HepG2 (cell line): ENCODE data around the gene FILIP1. TPM values are rescaled to one million over a fixed set of nuclear protein-coding genes. Genes with fewer than 3 reads are reported as not detected.

Experiments
- ATAC-seq: fragments of 200-7000 bp; cut with Tn5 transposase; 3 replicates; pipeline ENCODE4 v1.9.1; 2020; ENCODE audit warnings: mild to moderate bottlenecking, moderate library complexity
- BruUV-seq: library from RNA; stranded (reverse); fragments of 400-500 nt; replicated peaks from 2 replicates; lab custom pipeline; 2021; lab: Mats Ljungman, UMichigan
- CTCF ChIA-PET: fragments of 300-600 bp; formaldehyde crosslinking; extraction: SDS; loops from one replicate; lab custom pipeline; 2021; ENCODE audit warnings: low total read pairs, inconsistent platforms, low intra/inter-chr PET ratio; lab: Yijun Ruan, JAX
- POLR2A ChIA-PET: fragments of 350-600 bp; sonication (Branson Sonifier 250); formaldehyde crosslinking; loops from one replicate; lab custom pipeline; 2020; ENCODE audit warnings: antibody characterized with exemption, inconsistent platforms; lab: Yijun Ruan, JAX
- DNase-seq: peaks from one replicate; pipeline ENCODE4 v3.0.0-alpha.2; 2015; ENCODE audit warnings: low spot score
- FAIRE-seq: peaks from 3 replicates; lab custom pipeline; 2011; peaks lifted over from hg19 to GRCh38; lab: Jason Lieb, UNC
- H2AFZ ChIP-seq: one replicate; pipeline ENCODE4 v1.6.1; 2011; ENCODE audit warnings: low read length, inconsistent platforms
- H3K27ac ChIP-seq: fragments of 300-600 bp; 3 replicates; pipeline ENCODE4 v1.8.0; 2011; ENCODE audit warnings: mixed run types, mild to moderate bottlenecking, mixed read lengths, low read length, inconsistent platforms; ENCODE audit not compliant: insufficient read depth; ENCODE audit errors: extremely low read length
- H3K27me3 ChIP-seq, 2 experiments: fragments of 200-600 bp in 1 of 2; 2 replicates in 1 of 2; 3 replicates in 1 of 2; pipeline versions ENCODE4 v1.6.0 to v1.8.0; 2011; ENCODE audit warnings: low read length in 2 of 2, mild to moderate bottlenecking in 2 of 2, moderate library complexity in 2 of 2, inconsistent platforms in 1 of 2; ENCODE audit not compliant: insufficient read depth in 2 of 2, control insufficient read depth in 1 of 2
- H3K36me3 ChIP-seq, 2 experiments: fragments of 200-600 bp in 1 of 2; replicated peaks in 1 of 2; 2 replicates in 1 of 2; 3 replicates in 1 of 2; pipeline versions ENCODE4 v1.5.1 to v1.8.0; 2011; ENCODE audit warnings: low read length in 2 of 2, inconsistent platforms in 1 of 2; ENCODE audit not compliant: insufficient read depth in 2 of 2, control insufficient read depth in 1 of 2
- H3K4me1 ChIP-seq: 2 replicates; pipeline ENCODE4 v1.5.1; 2012; ENCODE audit warnings: low read length, inconsistent platforms; ENCODE audit not compliant: insufficient read depth
- H3K4me2 ChIP-seq: 2 replicates; pipeline ENCODE4 v1.6.0; 2011; ENCODE audit warnings: low read depth, low read length, inconsistent platforms
- H3K4me3 ChIP-seq, 3 experiments: fragments of 200-600 bp in 1 of 3; sonication (generic), shearing (Covaris generic) in 1 of 3; replicated peaks in 1 of 3; 2 replicates each; pipeline ENCODE4 v1.5.1; 2011 to 2016; ENCODE audit warnings: low read length in 3 of 3, inconsistent platforms in 2 of 3, low read depth in 2 of 3, mild to moderate bottlenecking in 2 of 3, control low read depth in 1 of 3, mixed read lengths in 1 of 3; ENCODE audit not compliant: insufficient read depth in 1 of 3
- H3K79me2 ChIP-seq: one replicate; pipeline ENCODE4 v1.6.1; 2011; ENCODE audit warnings: low read length, inconsistent platforms; ENCODE audit not compliant: insufficient read depth
- H3K9ac ChIP-seq: 2 replicates; pipeline ENCODE4 v1.6.0; 2011; ENCODE audit warnings: mild to moderate bottlenecking, low read depth, low read length, inconsistent platforms; ENCODE audit not compliant: insufficient read depth
- H3K9me3 ChIP-seq: 2 replicates; pipeline ENCODE4 v1.5.1; 2012; ENCODE audit warnings: mild to moderate bottlenecking, low read length
- H4K20me1 ChIP-seq: 2 replicates; pipeline ENCODE4 v1.6.0; 2011; ENCODE audit warnings: inconsistent platforms, mild to moderate bottlenecking, low read length, moderate library complexity; ENCODE audit not compliant: insufficient read depth
- E2F1 ChIP-seq: sonication (generic); formaldehyde crosslinking; IDR thresholded peaks from 2 replicates; pipeline ENCODE4 v1.5.0; 2020; ENCODE audit warnings: missing genetic modification reagents
- GMEB1 ChIP-seq: sonication (generic); formaldehyde crosslinking; IDR thresholded peaks from 2 replicates; pipeline ENCODE4 v1.5.1; 2020; ENCODE audit warnings: missing genetic modification reagents, mild to moderate bottlenecking, borderline replicate concordance
- MIER2 ChIP-seq: IDR thresholded peaks from 2 replicates; pipeline ENCODE4 v1.6.1; 2016; ENCODE audit warnings: missing biosample characterization, missing genetic modification reagents
- RBAK ChIP-seq: sonication (generic); formaldehyde crosslinking; IDR thresholded peaks from 2 replicates; pipeline ENCODE4 v1.5.1; 2020; ENCODE audit warnings: mild to moderate bottlenecking, missing genetic modification reagents
- RERE ChIP-seq: IDR thresholded peaks from 2 replicates; pipeline ENCODE4 v1.6.1; 2016; ENCODE audit warnings: low read depth, missing genetic modification reagents, missing compliant biosample characterization
- THYN1 ChIP-seq: sonication (generic); formaldehyde crosslinking; IDR thresholded peaks from 2 replicates; pipeline ENCODE4 v1.8.1; 2023; ENCODE audit warnings: low read depth, mild to moderate bottlenecking, moderate library complexity, missing genetic modification reagents, borderline replicate concordance
- WGBS: methylation state at CpG from one replicate; pipeline ENCODE4 v1.1.6; 2017; ENCODE audit warnings: low lambda C conversion rate; 5-methylcytosine and 5-hydroxymethylcytosine counted together
- in situ Hi-C: cut with HindIII; loops from 2 replicates; pipeline ENCODE4 v1.10.0; 2017; ENCODE audit warnings: low pct_unique_long_range_greater_than_20kb; ENCODE audit not compliant: extremely low pct_ligation_motif_present
- intact Hi-C: fragments of 100-400 bp; cut with micrococcal nuclease; formaldehyde crosslinking; loops from one replicate; pipeline ENCODE4 v1.10.0; 2022; ENCODE audit not compliant: unreplicated experiment
- polyA plus RNA-seq, 8 experiments: library from polyadenylated mRNA; depleted of rRNA in 3 of 8; stranded (reverse) in 7 of 8; unstranded in 1 of 8; fragments of >200 nt; fragmentation: Illumina TruSeq in 4 of 8; extraction: Trizol in 4 of 8; gene quantifications; 2 replicates each; pipeline versions ENCODE4 v1.2.1 to v1.2.3, GENCODE V29; 2011 to 2016; ENCODE audit warnings: low read depth in 4 of 8, missing spikeins in 1 of 8, mixed read lengths in 1 of 8; ENCODE audit not compliant: insufficient read depth in 1 of 8
- total RNA-seq, 5 experiments: library from RNA; depleted of rRNA; stranded (reverse); fragments of >200 nt; fragmentation: Illumina TruSeq; extraction: Trizol; gene quantifications; 2 replicates each; pipeline ENCODE4 v1.2.3, GENCODE V29; 2016; ENCODE audit warnings: low read depth in 1 of 5

FILIP1 gene
- total and polyA plus RNA-seq, 2 of the 13 experiments (the other 11 are each of a cell fraction or from before 2014, with no cell fraction given), result not detected

GRCh38 chr6:75488033-75488432, 5.6 kb downstream of the FILIP1 start:
- in situ Hi-C loops (no loop called here), intact Hi-C loops (no loop called here)
- H3K4me2 ChIP-seq, result no peak overlapping the region
- CTCF ChIA-PET, result no interaction called here
- BruUV-seq, result no TSS peak
- DNase-seq, result no peak
- H3K36me3 ChIP-seq, result no peaks in the 10 kb centered on the region
- H3K27me3 ChIP-seq, result no peaks in the 10 kb centered on the region; a peak in 1 of 5 replicates
- H3K4me3 ChIP-seq, result no peak overlapping the region
- ATAC-seq, result no peak
- no peak overlapping the region for H3K9ac ChIP-seq
- H3K4me1 ChIP-seq, result no peaks in the 10 kb centered on the region
- H3K79me2 ChIP-seq, result no peaks in the 10 kb centered on the region
- H3K9me3 ChIP-seq, result no peaks in the 10 kb centered on the region
- no peaks in the 10 kb centered on the region for H4K20me1 ChIP-seq
- POLR2A ChIA-PET, result no interaction called here
- 22% methylated on average over 1 of the region's 1 CpG for WGBS
- FAIRE-seq, result no peak
- no peak overlapping the region for H3K27ac ChIP-seq
- H2AFZ ChIP-seq, result no peak overlapping the region
- TF ChIP-seq THYN1 (CRISPR knock-in tag), result no peak
- TF ChIP-seq RBAK (CRISPR knock-in tag), result no peak
- no peak for TF ChIP-seq MIER2 (CRISPR knock-in tag)
- TF ChIP-seq GMEB1 (CRISPR knock-in tag), result no peak
- no peak for TF ChIP-seq E2F1
- TF ChIP-seq RERE (CRISPR knock-in tag), result no peak
